ENCODE data around the gene UST.

DNA sequence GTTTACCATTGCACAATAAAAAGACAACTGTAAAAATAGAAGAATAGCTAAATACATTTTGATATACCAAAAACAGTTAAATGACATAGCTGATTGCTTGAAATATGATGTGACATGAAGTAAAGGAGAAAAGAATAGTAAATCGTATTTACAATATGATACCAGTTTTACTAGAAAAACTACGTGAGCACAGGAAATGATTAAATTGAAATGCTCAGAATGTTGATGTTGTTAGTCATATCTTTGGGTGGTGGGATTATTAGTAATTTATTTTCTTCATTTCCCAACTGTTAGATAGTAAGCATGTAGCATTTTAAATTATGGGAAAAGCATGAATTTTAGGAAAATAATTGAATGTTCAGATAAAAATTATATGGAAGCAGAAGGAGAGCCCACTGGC is 302.4 kb downstream of the UST start:
- TF ChIP-seq FOXA1 (IDR thresholded peaks at IDR 0.05) (no peak), SUZ12 (IDR thresholded peaks at IDR 0.05) (no peak)
